TTC549 (cell line): ENCODE data around the gene DYRK1A.
"Not testable (repeated sequence)": the region's sequence is repeated elsewhere in the genome, so short reads cannot be mapped to it uniquely, and the experiment has no call there.

ENCODE experiments used
- FAIRE-seq: peaks from 2 replicates; lab custom pipeline; 2012; peaks lifted over from hg19 to GRCh38; lab: Jason Lieb, UNC

Gene DYRK1A

DNA sequence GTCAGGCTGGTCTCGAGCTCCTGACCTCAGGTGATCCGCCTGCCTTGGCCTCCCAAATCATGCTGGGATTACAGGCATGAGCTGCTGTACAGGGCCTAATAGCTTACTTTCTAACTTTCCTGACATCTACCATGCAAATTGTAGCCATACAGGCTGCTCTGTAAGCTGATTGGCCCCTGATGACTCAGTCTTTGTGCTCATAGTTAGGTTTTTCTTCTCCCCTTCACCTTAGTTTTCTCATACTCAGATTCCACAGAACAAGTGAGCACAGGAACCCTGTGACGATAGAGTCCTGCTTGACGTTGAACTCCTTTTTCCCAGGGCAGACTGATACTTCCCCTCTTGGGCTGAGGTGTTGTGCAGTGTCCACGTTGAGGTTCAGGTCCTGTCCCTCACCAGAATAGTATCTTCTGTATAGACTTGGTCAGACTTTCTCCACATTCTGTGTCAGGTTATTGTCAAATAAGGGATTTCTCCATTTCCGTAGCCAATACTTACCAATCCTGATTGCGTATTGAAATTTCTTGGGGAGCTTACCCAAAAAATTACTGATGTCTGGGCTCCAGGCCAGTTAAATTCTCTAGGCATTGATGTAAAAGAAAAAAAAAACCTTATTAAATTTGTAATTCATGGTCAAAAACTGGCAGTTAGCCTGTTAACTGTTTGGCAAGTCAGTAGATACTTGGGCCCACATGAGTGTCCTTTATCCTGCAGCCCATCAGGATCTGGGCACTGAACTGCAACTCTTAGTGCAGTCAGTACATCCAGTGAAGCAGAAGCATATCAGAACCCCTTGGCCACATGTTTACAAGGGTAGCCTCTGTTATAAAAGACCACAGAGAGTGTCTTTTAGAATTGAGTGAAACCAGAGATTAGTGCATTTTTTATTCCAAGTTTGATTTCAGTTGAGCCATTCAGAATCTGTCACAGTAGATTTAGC, 118.2 kb downstream of the DYRK1A start:
- no peak for FAIRE-seq

DNA sequence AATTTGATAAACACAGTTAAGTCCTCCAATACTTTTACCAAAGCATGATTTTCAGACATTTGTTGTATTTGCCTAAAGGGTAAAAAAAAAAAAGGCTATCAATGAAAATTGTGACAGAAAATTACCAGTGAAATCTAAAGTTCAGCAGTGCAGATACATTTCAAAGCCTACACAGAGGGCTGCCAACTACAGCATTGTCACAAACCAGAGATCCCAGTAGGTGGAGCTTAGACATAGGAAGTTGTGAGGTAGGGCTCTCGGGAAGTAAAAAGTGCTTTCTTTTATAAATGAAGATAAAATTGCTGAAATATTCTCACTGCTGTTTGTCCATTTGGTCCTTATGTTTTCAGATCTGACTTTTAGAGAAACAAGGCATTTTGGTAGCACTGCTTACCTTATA, 123.0 kb downstream of the DYRK1A start:
- FAIRE-seq: no peak

DNA sequence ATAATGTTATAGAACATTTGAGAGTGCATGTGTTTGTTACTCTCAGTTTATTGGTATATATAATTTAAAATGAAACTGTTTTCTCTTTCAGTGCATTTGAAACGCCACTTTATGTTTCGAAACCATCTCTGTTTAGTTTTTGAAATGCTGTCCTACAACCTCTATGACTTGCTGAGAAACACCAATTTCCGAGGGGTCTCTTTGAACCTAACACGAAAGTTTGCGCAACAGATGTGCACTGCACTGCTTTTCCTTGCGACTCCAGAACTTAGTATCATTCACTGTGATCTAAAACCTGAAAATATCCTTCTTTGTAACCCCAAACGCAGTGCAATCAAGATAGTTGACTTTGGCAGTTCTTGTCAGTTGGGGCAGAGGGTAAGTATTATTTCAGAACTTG, 123.5 kb downstream of the DYRK1A start:
- FAIRE-seq: no peak

DNA sequence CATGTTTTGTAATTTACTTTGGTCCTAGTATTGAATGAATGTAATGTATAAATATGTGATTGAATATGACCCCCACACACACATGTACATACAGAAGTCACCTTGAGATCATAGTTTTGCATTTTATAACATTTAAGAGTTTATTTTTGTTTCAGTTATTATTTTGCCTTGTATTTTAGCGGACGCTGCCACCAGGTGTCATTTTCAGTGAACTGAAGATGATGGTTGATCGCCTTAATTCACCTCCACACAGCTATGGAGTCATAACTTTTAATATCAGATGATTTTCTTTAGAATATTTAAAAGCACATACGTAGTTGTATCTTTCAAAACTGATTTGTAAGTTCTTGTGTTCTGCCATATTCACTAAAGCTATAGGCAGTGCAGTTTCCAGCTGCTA, 130.4 kb downstream of the DYRK1A start:
- peak; percentile 9 for FAIRE-seq

DNA sequence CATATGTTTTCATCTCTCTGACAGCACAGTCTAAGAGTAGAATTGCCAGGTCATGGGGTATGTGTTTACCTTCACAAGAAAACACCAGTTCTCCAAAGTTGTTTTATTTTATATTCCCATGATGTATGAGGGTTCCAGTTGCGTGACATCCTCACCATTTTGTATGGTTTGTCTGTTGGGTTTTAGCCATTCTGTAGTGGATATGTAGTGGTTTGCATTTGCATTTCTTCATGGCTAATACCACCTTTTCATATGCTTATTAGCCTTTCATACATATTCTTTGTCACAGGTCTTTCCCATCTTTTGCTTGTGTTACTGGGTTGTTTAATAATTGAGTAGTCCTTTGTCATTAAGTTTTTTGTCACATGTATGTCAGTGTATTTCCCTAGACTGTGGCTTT, 132.1 kb downstream of the DYRK1A start:
- no peak for FAIRE-seq

DNA sequence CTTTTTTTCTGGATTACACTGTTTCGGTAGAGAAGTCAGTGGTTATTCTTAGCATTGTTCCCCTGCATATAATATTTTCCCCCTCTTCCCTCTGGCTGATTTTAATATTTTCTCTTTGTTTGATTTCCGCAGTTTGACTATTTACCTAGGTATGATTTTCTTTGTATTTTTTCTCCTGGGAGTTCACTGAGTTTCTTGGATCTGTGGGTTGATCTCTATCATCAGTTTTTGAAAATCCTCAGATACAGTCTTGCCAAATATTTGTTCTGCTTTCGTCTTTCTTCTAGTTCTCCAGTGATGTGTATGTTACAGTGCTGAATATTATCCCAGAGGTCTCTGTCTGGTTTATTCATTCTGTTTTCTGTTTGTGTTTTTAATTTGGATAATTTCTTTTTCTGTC, 136.4 kb downstream of the DYRK1A start:
- FAIRE-seq: no peak

DNA sequence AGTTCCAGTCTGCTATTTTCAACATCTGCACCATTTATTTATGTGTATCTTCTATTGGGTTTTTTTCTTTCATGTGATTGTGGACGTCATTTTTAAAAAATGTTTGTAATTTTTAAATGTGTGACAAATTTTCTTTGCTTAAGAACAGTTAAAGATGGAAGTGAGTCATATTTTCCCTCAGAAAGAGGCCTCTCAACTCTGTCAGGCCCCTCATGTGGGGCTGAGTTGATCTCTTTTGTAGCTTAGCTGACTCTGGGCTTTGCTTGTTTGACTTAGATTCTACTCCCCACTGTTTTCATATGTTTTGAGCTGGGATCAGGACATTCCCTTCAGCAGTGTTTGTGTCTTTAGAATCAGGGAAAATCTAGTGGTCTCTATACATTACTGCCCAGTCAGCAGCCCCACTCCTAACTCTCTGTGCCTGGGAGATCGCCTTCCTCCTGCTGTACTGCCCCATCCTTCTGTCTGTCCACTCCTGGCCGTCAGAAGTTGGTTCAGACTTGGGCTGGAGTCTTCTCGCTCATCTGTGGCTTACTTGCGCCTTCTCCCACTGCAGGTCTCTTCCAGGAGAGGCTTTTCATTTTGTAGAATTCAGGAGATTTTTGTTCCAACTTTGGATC, 137.4 kb downstream of the DYRK1A start:
- no peak for FAIRE-seq

DNA sequence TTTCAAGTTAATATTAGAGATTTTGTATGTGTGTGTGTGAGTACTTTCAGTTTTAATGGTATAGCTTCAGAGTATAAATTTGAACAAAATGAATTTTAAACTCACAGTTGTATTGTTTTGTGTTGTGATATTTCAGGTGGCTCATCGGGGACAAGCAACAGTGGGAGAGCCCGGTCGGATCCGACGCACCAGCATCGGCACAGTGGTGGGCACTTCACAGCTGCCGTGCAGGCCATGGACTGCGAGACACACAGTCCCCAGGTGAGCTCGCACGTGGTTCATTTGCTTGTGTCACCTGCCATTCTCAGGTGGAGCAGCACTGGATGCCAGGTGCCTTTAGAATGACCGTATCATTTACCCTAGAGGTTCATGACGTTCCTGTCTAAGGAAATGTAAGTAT, 139.4 kb downstream of the DYRK1A start:
- FAIRE-seq: no peak

DNA sequence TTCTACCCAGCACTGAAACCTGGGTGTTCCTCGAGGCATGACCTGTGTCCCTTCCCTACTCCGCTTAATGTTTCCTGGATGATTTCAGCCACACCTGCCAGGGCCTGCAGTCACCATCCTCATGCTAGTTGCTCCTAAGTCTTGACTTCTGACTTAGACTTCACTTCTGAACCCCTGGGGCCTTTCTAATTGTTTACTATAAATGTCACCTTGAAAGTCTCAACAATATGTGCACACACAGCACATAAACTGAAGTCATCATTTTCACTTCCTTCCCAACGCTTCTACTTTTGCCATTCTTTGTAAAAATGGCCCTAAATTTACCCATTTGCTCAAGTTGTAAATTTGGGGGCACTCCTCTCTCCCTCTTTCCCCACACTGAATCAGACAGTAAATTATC, 141.1 kb downstream of the DYRK1A start:
- no peak for FAIRE-seq

DNA sequence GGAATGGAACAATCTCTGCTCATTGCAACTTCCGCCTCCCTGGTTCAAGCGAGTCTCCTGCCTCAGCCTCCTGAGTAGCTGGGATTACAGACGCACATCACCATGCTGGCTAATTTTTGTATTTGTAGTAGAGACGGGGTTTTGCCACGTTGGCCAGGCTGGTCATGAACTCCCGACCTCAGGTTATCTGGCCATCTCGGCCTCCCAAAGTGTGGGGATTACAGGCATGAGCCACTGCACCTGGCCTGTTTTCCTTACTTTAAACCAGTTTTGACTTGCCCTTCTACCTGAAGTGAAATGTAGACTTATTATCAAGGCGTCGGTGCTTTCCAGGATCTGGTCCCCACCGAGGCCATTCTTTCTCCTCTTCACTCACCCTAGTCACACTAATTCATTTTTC, 141.8 kb downstream of the DYRK1A start:
- FAIRE-seq: no peak

DNA sequence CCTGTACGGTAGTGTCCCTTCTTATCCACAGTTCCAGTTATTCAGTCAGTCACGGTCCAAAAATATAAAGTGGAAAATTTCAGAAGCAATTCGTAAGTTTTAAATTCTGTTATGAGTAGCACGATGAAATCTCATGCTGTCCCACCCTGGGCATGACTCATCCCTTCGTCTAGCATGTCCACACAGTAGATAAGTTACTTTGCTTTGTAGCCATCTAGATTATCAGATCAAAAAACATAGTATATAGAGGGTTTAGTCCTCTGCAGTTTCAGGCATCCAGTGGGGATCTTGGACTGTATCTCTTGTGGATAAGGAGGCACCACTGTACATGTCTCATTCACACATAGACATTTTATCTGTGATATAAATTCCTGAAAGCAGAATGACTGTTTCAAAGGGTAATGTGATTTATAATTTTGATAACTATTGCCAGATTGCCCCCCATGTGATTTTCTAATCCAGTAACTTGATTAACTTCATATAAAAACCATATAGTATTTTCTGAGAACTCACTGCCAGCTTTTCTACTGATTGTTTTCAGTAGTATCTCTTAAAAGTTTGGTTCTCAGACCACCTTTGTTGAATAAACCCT, 143.3 kb downstream of the DYRK1A start:
- no peak for FAIRE-seq

DNA sequence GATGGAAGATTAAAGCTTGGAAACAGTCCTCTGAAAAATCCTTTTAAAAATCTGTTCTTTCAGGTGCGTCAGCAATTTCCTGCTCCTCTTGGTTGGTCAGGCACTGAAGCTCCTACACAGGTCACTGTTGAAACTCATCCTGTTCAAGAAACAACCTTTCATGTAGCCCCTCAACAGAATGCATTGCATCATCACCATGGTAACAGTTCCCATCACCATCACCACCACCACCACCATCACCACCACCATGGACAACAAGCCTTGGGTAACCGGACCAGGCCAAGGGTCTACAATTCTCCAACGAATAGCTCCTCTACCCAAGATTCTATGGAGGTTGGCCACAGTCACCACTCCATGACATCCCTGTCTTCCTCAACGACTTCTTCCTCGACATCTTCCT, 145.3 kb downstream of the DYRK1A start:
- FAIRE-seq: no peak

DNA sequence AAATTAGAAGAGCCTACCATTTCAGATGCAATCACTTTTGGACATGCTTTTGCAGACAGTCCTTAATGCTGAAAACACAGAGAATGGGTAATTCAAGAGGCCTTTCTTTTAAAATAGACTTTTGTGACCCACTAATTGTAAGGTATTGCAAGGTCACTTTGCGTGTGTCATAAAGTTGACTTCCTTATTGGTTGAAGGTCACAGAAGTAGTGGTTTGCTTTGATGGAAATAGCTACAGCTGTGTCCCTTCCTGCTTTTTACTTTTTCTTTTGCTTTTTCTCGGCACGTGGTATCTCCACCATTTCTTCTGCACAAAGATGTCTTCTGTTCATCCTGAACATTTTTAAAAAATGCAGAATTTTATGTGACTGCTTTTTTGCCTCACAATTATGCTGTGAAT, 146.8 kb downstream of the DYRK1A start:
- FAIRE-seq: no peak

DNA sequence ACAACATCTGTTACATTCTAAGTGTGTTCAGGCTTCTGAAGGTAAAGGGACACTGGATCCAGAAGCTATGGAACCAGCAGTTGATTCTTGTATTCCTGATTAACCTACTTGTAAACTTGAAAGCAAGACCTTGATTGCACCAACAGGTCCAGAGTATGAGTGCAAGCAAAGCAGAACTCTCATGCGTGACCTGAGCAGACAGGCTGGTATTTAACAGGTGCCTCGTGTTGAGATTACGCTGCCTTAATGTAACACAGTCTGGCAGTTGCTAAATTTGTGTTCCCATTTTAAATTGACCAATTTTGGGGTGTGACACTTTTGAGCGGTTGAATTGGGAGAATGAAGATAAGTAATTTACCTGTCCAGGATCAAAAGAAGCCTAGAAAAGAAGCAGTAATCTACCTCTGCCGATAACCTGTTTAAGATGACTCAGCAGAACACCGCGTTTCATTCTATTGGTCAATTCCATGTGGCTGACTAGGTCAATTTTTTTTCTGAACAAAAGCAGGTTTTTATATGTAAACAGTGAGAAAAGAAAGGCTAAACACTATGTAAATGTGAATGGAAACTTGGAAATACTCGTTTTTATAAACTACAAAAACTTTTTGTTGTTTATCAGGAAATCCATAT, 147.6 kb downstream of the DYRK1A start:
- FAIRE-seq: no peak

DNA sequence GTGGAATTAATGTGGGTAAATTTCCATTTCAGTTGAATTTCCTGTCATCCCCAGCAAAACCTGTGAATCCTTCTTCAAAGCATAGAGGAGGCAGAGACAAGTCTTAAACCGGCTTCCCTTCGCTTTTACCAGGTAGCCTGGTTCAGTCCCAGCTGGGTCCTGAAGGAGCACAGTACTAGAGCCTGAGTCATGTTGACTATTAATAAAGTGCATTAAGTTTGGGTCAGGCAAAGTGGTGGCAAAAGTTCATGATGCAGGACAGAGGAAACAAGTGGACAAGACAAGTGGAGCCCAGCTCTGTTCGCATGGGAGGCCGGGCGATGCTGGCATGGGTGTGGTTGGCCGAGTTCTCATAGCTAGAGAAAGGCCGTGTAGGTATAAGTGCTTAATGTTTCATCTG, 150.4 kb downstream of the DYRK1A start:
- no peak for FAIRE-seq

DNA sequence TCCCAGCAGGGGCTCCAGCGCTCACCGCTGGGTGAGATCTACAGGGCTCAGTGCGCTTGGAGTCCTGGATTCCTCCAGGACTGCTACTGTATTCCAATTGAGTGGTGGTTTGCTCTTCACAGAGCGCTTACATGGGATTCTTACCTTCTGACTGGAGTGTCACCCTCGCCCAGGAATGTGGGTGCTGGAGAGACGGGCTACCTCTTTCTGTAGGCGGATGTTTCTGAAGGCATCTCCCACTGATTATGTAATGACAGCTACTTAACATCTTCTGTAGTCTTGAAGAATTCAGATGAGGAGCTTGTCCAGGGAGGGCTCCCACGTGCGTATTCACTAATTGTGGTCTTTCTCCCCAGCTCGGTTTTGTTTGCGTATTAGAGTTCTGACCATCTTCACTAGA, 154.2 kb downstream of the DYRK1A start:
- no peak for FAIRE-seq

DNA sequence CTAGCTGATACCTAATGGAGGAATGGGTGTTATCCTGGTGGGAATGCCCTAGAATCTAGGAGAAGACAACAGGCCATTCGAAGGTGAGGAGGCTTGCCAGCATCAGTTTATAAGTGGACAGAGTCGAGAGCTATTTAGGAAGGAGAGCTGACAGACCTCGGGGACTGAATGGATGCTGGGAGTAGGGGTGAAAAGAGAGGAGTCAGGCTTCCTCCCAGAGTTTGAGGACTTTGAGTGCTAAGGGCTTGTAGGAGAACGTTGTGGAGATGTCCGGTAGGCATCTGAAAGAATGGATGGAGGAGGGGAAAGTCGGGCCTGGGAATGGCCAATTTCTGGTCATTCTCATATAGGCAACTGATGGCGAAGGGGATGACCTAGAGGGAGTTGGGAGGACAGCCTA, 155.1 kb downstream of the DYRK1A start:
- FAIRE-seq: no peak

DNA sequence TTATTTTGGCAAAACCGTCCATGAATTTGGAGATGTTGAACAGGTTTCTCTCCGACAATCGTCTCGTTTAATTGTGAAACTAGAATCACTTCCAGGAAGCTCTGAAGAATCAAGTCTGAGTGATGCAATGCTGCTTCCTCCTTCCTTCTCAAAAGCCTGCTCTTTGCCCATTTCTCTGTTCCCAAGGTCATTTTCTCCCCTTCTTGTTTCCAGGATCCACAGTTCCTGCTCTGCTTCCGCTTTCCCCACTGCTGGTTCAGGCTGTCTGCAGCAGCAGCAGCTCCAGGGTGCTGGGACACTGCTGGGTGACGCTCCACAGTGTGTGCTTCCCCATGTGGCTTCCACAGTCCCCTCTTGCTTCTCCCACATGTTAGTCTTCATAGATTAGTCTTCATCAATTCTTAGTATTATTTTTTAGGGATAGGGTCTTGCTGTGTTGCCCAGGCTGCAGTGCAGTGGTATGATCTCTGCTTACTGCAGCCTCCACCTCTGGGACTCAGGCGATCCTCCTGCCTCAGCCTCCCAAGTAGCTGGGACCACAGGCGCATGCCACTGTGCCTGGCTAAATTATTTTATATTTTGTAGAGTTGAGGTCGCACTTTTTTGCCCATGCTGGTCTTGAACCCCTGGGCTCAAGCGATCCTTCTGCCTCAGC, 156.2 kb downstream of the DYRK1A start:
- FAIRE-seq: no peak

DNA sequence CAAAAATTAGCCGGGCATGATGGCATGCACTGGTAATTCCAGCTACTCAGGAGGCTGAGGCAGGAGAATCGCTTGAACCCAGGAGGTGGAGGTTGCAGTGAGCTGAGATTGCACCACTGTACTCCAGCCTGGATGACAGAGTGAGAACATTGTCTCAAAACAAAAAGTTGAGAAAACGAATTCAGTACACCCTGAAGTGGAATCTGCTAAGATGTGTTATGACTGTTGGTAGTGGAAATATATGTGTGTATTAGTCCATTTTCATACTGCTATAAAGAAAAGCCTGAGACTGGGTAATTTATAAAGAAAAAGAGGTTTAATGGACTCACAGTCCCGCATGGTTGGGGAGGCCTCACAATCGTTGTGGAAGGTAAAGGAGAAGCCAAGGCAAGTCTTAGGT, 158.4 kb downstream of the DYRK1A start:
- FAIRE-seq: not testable (repeated sequence)

DNA sequence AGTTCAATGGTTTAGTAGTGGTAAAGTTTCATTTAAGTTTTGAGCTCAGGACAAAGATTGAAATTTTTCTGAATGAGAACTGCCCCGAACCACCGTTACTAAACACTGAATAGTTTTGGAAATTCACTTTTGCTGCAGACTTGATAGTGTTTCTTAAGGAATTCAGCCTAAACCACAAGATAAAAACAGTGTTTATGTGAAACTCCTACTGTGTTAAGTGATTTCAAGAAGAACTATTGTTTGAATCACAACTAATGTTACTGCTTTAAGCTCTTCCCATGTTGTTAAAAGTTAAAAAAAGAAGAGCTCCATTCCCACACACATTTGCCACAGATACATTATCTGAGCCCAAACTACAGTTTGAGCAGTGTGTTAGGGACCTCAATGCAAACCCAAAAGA, 159.2 kb downstream of the DYRK1A start:
- FAIRE-seq: no peak

DNA sequence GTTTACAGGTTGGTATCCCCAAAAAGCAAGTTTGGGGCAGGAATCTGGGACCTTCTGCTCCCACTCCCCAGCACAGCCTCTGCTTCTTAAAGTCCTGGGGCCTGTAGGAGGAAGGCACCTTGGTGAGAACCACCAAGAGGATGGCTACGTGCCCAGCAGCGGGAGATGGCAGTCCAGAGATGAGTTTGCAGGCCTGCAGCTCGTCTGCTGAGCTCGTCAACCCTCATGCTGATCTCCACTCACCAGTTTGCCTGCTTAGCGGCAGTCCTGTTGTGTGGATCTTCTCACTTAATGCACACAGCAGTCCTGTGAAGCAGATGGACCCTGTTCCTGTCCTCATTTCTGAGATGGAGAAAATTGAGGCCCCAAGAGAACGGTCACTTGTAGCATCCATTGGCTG, 160.5 kb downstream of the DYRK1A start:
- FAIRE-seq: no peak

DNA sequence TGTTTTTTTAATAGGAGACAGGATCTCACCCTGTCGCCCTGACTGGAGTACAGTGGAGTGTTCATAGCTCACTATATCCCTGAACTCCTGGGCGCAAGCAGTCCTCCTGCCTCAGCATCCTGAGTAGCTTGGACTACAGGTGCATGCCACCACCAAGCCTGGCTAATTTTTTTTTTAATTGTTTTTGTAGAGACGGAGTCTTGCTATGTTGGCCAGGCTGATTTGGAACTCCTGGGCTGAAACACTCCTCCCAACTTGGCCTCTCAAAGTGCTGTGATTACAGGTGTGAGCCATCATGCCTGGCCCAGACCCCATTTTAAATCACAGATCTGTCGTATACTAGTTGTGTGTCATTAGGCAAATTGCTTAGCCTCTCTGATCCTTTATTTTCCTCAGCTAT, 161.1 kb downstream of the DYRK1A start:
- no peak for FAIRE-seq
